A549 (cell line): Measurements from ENCODE around the gene RER1. TPM values are rescaled to one million over a fixed set of nuclear protein-coding genes. Genes with fewer than 3 reads are reported as not detected.

Experiments used
- ATAC-seq, 2 experiments: fragments of 200-7000 bp in 1 of 2; fragments of >200 bp in 1 of 2; cut with Nextera tagmentation in 1 of 2; cut with Tn5 transposase in 1 of 2; 3 replicates each; pipeline versions ENCODE4 v1.8.0 to v1.9.1; 2018 to 2020; ENCODE audit warnings: mild to moderate bottlenecking in 1 of 2, moderate library complexity in 1 of 2
- CTCF ChIA-PET: fragments of 300-600 bp; sonication (Branson Sonifier 250); formaldehyde crosslinking; extraction: SDS; loops from one replicate; lab custom pipeline; 2021; ENCODE audit warnings: antibody characterized with exemption, inconsistent platforms; lab: Yijun Ruan, JAX
- POLR2A ChIA-PET: fragments of 350-600 bp; formaldehyde crosslinking; extraction: SDS; loops from one replicate; lab custom pipeline; 2021; ENCODE audit warnings: antibody characterized with exemption, inconsistent platforms; lab: Yijun Ruan, JAX
- DNase-seq, 2 experiments: peaks; one replicate each; pipeline versions ENCODE4 v3.0.0 to v3.0.0-alpha.2; 2011 to 2016; ENCODE audit warnings: low read depth in 1 of 2, low spot score in 1 of 2
- FAIRE-seq: peaks from 2 replicates; lab custom pipeline; 2011; peaks lifted over from hg19 to GRCh38; lab: Jason Lieb, UNC
- H3K27ac ChIP-seq, 2 experiments: fragments of >200 bp; sonication (Bioruptor Twin); formaldehyde crosslinking; 3 replicates each; pipeline ENCODE4 v1.5.1; 2016 to 2017
- H3K4me1 ChIP-seq: fragments of >200 bp; sonication (Bioruptor Twin); formaldehyde crosslinking; 3 replicates; pipeline ENCODE4 v1.6.1; 2016
- H3K4me2 ChIP-seq: fragments of >200 bp; sonication (Bioruptor Twin); formaldehyde crosslinking; 3 replicates; pipeline ENCODE4 v1.6.1; 2016
- H3K4me3 ChIP-seq: fragments of >200 bp; sonication (Bioruptor Twin); formaldehyde crosslinking; 3 replicates; pipeline ENCODE4 v1.5.1; 2016
- H3K9me3 ChIP-seq: fragments of >200 bp; sonication (Bioruptor Twin); formaldehyde crosslinking; 3 replicates; pipeline ENCODE4 v1.6.1; 2016
- BCL3 ChIP-seq: fragments of >200 bp; sonication (Bioruptor Twin); formaldehyde crosslinking; IDR thresholded peaks from 3 replicates; pipeline ENCODE4 v1.6.1; 2016
- CBX2 ChIP-seq: fragments of 200-600 bp; sonication (generic); IDR thresholded peaks from 2 replicates; pipeline ENCODE4 v1.6.1; 2016; ENCODE audit warnings: low read depth, mild to moderate bottlenecking, borderline replicate concordance
- CBX8 ChIP-seq: fragments of 200-600 bp; sonication (generic); IDR thresholded peaks from 2 replicates; pipeline ENCODE4 v1.6.1; 2016
- CEBPB ChIP-seq, 2 experiments: fragments of >200 bp in 1 of 2; sonication (Bioruptor Twin) in 1 of 2; formaldehyde crosslinking in 1 of 2; IDR thresholded peaks; 2 replicates each; pipeline ENCODE4 v1.6.1; 2012 to 2016
- ESRRA ChIP-seq: fragments of 150-350 bp; IDR thresholded peaks from 2 replicates; pipeline ENCODE4 v1.6.1; 2014; ENCODE audit warnings: mild to moderate bottlenecking, low read length, borderline replicate concordance
- GATA3 ChIP-seq: IDR thresholded peaks from 2 replicates; pipeline ENCODE4 v1.6.1; 2012; ENCODE audit warnings: borderline replicate concordance
- HES2 ChIP-seq: fragments of >200 bp; sonication (Bioruptor Twin); formaldehyde crosslinking; IDR thresholded peaks from 2 replicates; pipeline ENCODE4 v1.6.1; 2016
- HEYL ChIP-seq: fragments of 250-450 bp; sonication (Bioruptor Pico); IDR thresholded peaks from 2 replicates; pipeline ENCODE4 v1.8.0; 2021; ENCODE audit warnings: mild to moderate bottlenecking, moderate library complexity
- HMGXB4 ChIP-seq: fragments of 250-450 bp; sonication (Bioruptor Pico); IDR thresholded peaks from 2 replicates; pipeline ENCODE4 v1.5.0; 2021; ENCODE audit warnings: mild to moderate bottlenecking, moderate library complexity, borderline replicate concordance
- HOXA7 ChIP-seq: fragments of 250-450 bp; sonication (Bioruptor Pico); IDR thresholded peaks from 2 replicates; pipeline ENCODE4 v1.5.0; 2020; ENCODE audit warnings: mild to moderate bottlenecking, moderate library complexity
- JUNB ChIP-seq: fragments of >200 bp; sonication (Bioruptor Twin); formaldehyde crosslinking; IDR thresholded peaks from 2 replicates; pipeline ENCODE4 v1.6.1; 2016
- KDM5A ChIP-seq: fragments of 200-600 bp; sonication (generic); IDR thresholded peaks from 2 replicates; pipeline ENCODE4 v1.6.1; 2016; ENCODE audit warnings: antibody characterized with exemption, mild to moderate bottlenecking
- MAFK ChIP-seq: fragments of 450-650 bp; IDR thresholded peaks from 2 replicates; pipeline ENCODE4 v1.6.1; 2014; ENCODE audit not compliant: partially characterized antibody
- MAZ ChIP-seq: fragments of 150-350 bp; IDR thresholded peaks from 2 replicates; pipeline ENCODE4 v1.6.1; 2014; ENCODE audit warnings: antibody characterized with exemption, low read depth, low read length, borderline replicate concordance
- NFE2L2 ChIP-seq: fragments of 150-350 bp; conservative IDR thresholded peaks from 2 replicates; pipeline ENCODE4 v1.6.1; 2014; ENCODE audit warnings: low read length
- POLR2A ChIP-seq: IDR thresholded peaks from 2 replicates; pipeline ENCODE4 v1.6.1; 2012; ENCODE audit warnings: mild to moderate bottlenecking, low read length
- RFX5 ChIP-seq: fragments of 450-650 bp; IDR thresholded peaks from 2 replicates; pipeline ENCODE4 v1.7.1; 2014; ENCODE audit warnings: antibody characterized with exemption, mild to moderate bottlenecking, moderate library complexity
- SREBF2 ChIP-seq: fragments of 450-650 bp; IDR thresholded peaks from 2 replicates; pipeline ENCODE4 v1.6.1; 2014; ENCODE audit warnings: mild to moderate bottlenecking, moderate library complexity
- TFCP2L1 ChIP-seq: fragments of 250-450 bp; sonication (Bioruptor Pico); IDR thresholded peaks from 2 replicates; pipeline ENCODE4 v1.5.0; 2021; ENCODE audit warnings: mild to moderate bottlenecking
- ZNF302 ChIP-seq: fragments of 250-450 bp; sonication (Bioruptor Pico); IDR thresholded peaks from 2 replicates; pipeline ENCODE4 v1.9.0; 2021; ENCODE audit warnings: inconsistent platforms, mild to moderate bottlenecking, moderate library complexity
- WGBS: methylation state at CpG from one replicate; pipeline ENCODE4 v1.1.6; 2017; ENCODE audit errors: missing lambda C conversion rate; 5-methylcytosine and 5-hydroxymethylcytosine counted together
- polyA plus RNA-seq, 4 experiments: library from polyadenylated mRNA; depleted of rRNA in 3 of 4; stranded (reverse); fragments of >200 nt; fragmentation: RNase III in 1 of 4; extraction: RNeasy Plus Mini Kit Qiagen cat#74134 plus additional on column Dnase treatment in 1 of 4; gene quantifications; 2 replicates in 3 of 4; 3 replicates in 1 of 4; pipeline ENCODE4 v1.2.3, GENCODE V29; 2011 to 2017
- TF ChIP-seq, protein P1 (sequence below): fragments of >200 bp; sonication (Bioruptor Twin); formaldehyde crosslinking; IDR thresholded peaks from 3 replicates; pipeline ENCODE4 v1.5.1; 2016
- TF ChIP-seq, protein P2 (sequence below): fragments of 200-600 bp; sonication (generic); IDR thresholded peaks from 2 replicates; pipeline ENCODE4 v1.6.1; 2016; ENCODE audit warnings: antibody characterized with exemption, mild to moderate bottlenecking, moderate library complexity

RER1 gene
- polyA plus RNA-seq, 2 of the 4 experiments (the other 2 are of a cell fraction), result 72.3 to 213 TPM

GRCh38 chr1:2436876-2437275 is 45.2 kb downstream of the RER1 start:
- Histone ChIP-seq H3K4me3 (no peak overlapping the region), H3K9me3 (no peaks in the 10 kb centered on the region), H3K4me2 (no peak overlapping the region), H3K4me1 (no peaks in the 10 kb centered on the region), H3K27ac (no peak overlapping the region)
- CTCF ChIA-PET, result interaction anchor here (1.1 kb wide), 1 partner anchor 9 kb away, joined by 3 read pairs; no protein-coding TSS in a partner anchor
- DNase-seq (no peak), FAIRE-seq (no peak)
- 43% methylated on average over 5 of the region's 7 CpGs for WGBS
- POLR2A ChIA-PET, result no interaction called here
- no peak for TF ChIP-seq CBX2
- no peak for TF ChIP-seq TFCP2L1 (CRISPR knock-in tag)
- TF ChIP-seq JUNB, result no peak
- TF ChIP-seq RFX5, result no peak
- no peak for TF ChIP-seq CEBPB (IDR thresholded peaks at IDR 0.05)
- TF ChIP-seq SREBF2, result no peak
- TF ChIP-seq HMGXB4 (CRISPR knock-in tag), result no peak
- no peak for TF ChIP-seq POLR2A
- no peak for TF ChIP-seq ZNF302 (CRISPR knock-in tag)
- no peak for TF ChIP-seq MAZ
- TF ChIP-seq ESRRA, result no peak
- no peak for TF ChIP-seq MAFK
- TF ChIP-seq NFE2L2, result no peak
- no peak for TF ChIP-seq GATA3
- TF ChIP-seq KDM5A, result no peak
- no peak for TF ChIP-seq HEYL (CRISPR knock-in tag)
- TF ChIP-seq HES2, result no peak
- TF ChIP-seq, all 56 proteins: peak for 0
- no peak for ATAC-seq

- POLR2A ChIA-PET, result no interaction called here
- CTCF ChIA-PET, result interaction anchor here (1.1 kb wide), 1 partner anchor 9 kb away, joined by 3 read pairs; no protein-coding TSS in a partner anchor
- Histone ChIP-seq H3K4me2 (no peak overlapping the region), H3K4me3 (no peak overlapping the region), H3K4me1 (no peaks in the 10 kb centered on the region), H3K9me3 (no peaks in the 10 kb centered on the region), H3K27ac (no peak overlapping the region)
- TF ChIP-seq, protein P1, sequence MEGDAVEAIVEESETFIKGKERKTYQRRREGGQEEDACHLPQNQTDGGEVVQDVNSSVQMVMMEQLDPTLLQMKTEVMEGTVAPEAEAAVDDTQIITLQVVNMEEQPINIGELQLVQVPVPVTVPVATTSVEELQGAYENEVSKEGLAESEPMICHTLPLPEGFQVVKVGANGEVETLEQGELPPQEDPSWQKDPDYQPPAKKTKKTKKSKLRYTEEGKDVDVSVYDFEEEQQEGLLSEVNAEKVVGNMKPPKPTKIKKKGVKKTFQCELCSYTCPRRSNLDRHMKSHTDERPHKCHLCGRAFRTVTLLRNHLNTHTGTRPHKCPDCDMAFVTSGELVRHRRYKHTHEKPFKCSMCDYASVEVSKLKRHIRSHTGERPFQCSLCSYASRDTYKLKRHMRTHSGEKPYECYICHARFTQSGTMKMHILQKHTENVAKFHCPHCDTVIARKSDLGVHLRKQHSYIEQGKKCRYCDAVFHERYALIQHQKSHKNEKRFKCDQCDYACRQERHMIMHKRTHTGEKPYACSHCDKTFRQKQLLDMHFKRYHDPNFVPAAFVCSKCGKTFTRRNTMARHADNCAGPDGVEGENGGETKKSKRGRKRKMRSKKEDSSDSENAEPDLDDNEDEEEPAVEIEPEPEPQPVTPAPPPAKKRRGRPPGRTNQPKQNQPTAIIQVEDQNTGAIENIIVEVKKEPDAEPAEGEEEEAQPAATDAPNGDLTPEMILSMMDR, result no peak
- no peak for TF ChIP-seq RFX5
- FAIRE-seq, result no peak
- 69% methylated on average over 14 of the region's 15 CpGs for WGBS
- no peak for DNase-seq
- no peak for ATAC-seq
These were observed 46.0 kb downstream of the RER1 start for GRCh38 chr1:2437617-2438016.

- ATAC-seq (no peak), FAIRE-seq (no peak), DNase-seq (no peak)
- Histone ChIP-seq H3K4me2 (no peak overlapping the region), H3K4me3 (no peak overlapping the region), H3K27ac (no peak overlapping the region), H3K9me3 (no peaks in the 10 kb centered on the region), H3K4me1 (0 out of 3 replicates have a peak, but pooled peaks cover under 1% of the 10 kb centered on the region)
- ChIA-PET CTCF (no interaction called here), POLR2A (no interaction called here)
- 83% methylated on average over 2 of the region's 15 CpGs for WGBS
- TF ChIP-seq CBX8 (no peak), BCL3 (no peak), KDM5A (no peak), HMGXB4 (CRISPR knock-in tag) (no peak), HOXA7 (CRISPR knock-in tag) (no peak)
- TF ChIP-seq, protein P2, sequence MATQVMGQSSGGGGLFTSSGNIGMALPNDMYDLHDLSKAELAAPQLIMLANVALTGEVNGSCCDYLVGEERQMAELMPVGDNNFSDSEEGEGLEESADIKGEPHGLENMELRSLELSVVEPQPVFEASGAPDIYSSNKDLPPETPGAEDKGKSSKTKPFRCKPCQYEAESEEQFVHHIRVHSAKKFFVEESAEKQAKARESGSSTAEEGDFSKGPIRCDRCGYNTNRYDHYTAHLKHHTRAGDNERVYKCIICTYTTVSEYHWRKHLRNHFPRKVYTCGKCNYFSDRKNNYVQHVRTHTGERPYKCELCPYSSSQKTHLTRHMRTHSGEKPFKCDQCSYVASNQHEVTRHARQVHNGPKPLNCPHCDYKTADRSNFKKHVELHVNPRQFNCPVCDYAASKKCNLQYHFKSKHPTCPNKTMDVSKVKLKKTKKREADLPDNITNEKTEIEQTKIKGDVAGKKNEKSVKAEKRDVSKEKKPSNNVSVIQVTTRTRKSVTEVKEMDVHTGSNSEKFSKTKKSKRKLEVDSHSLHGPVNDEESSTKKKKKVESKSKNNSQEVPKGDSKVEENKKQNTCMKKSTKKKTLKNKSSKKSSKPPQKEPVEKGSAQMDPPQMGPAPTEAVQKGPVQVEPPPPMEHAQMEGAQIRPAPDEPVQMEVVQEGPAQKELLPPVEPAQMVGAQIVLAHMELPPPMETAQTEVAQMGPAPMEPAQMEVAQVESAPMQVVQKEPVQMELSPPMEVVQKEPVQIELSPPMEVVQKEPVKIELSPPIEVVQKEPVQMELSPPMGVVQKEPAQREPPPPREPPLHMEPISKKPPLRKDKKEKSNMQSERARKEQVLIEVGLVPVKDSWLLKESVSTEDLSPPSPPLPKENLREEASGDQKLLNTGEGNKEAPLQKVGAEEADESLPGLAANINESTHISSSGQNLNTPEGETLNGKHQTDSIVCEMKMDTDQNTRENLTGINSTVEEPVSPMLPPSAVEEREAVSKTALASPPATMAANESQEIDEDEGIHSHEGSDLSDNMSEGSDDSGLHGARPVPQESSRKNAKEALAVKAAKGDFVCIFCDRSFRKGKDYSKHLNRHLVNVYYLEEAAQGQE, result no peak
- TF ChIP-seq, protein P1, result no peak
These were observed 46.4 kb downstream of the RER1 start for GRCh38 chr1:2438038-2438437.
